Smooth muscle cell (in vitro differentiated cells): ENCODE measurements around the gene RAB35. TPM values are rescaled to one million over a fixed set of nuclear protein-coding genes. Genes with fewer than 3 reads are reported as not detected.

Experiments used
- DNase-seq: peaks from one replicate; lab custom pipeline; 2025; ENCODE audit not compliant: unreplicated experiment; lab: John Stamatoyannopoulos, UW
- H2AFZ ChIP-seq: fragments of 200-600 bp; sonication (generic); 2 replicates; pipeline ENCODE4 v1.6.0; 2016; ENCODE audit warnings: antibody characterized with exemption, low read depth, mild to moderate bottlenecking
- H3F3A ChIP-seq: fragments of 200-600 bp; sonication (generic); 2 replicates; pipeline ENCODE4 v1.6.0; 2017; ENCODE audit warnings: antibody characterized with exemption, low read depth
- H3K27ac ChIP-seq: fragments of 200-600 bp; sonication (generic); 2 replicates; pipeline ENCODE4 v1.5.1; 2016; ENCODE audit warnings: low read depth, mild to moderate bottlenecking
- H3K27me3 ChIP-seq: fragments of 200-600 bp; sonication (generic); 2 replicates; pipeline ENCODE4 v1.6.1; 2016; ENCODE audit warnings: low read depth, mild to moderate bottlenecking
- H3K36me3 ChIP-seq: fragments of 200-600 bp; sonication (generic); 2 replicates; pipeline ENCODE4 v1.5.1; 2016; ENCODE audit warnings: low read depth
- H3K4me1 ChIP-seq: fragments of 200-600 bp; sonication (generic); 2 replicates; pipeline ENCODE4 v1.5.1; 2016; ENCODE audit warnings: low read depth
- H3K4me2 ChIP-seq: fragments of 200-600 bp; sonication (generic); 2 replicates; pipeline ENCODE4 v1.6.0; 2016; ENCODE audit warnings: mild to moderate bottlenecking
- H3K4me3 ChIP-seq: fragments of 200-600 bp; sonication (generic); 2 replicates; pipeline ENCODE4 v1.5.1; 2016; ENCODE audit warnings: mild to moderate bottlenecking
- H3K79me2 ChIP-seq: fragments of 200-600 bp; sonication (generic); 2 replicates; pipeline ENCODE4 v1.6.0; 2016; ENCODE audit warnings: low read depth, mild to moderate bottlenecking
- H3K9ac ChIP-seq: fragments of 200-600 bp; sonication (generic); 2 replicates; pipeline ENCODE4 v1.6.0; 2016; ENCODE audit warnings: low read depth
- H3K9me3 ChIP-seq: fragments of 200-600 bp; sonication (generic); replicated peaks from 2 replicates; pipeline ENCODE4 v1.5.1; 2016; ENCODE audit warnings: low read depth
- H4K20me1 ChIP-seq: fragments of 200-600 bp; sonication (generic); 2 replicates; pipeline ENCODE4 v1.6.0; 2016; ENCODE audit warnings: low read depth
- WGBS: methylation state at CpG from one replicate; pipeline ENCODE4 v1.1.7; 2016; ENCODE audit warnings: low lambda C conversion rate; 5-methylcytosine and 5-hydroxymethylcytosine counted together
- polyA plus RNA-seq: library from polyadenylated mRNA; unstranded; fragments of >200 nt; fragmentation: Nextera tagmentation; extraction: Ambion mirVana; gene quantifications from 2 replicates; pipeline ENCODE4 v1.2.1, GENCODE V29; 2016
- total RNA-seq: library from RNA; depleted of rRNA; stranded (reverse); fragments of >200 nt; gene quantifications from 2 replicates; pipeline ENCODE4 v1.2.3, GENCODE V29; 2014
- TF ChIP-seq, protein P1 (sequence below): fragments of 200-600 bp; sonication (generic); IDR thresholded peaks from 2 replicates; pipeline ENCODE4 v1.5.1; 2017; ENCODE audit warnings: borderline replicate concordance, mild to moderate bottlenecking, antibody characterized with exemption; ENCODE audit not compliant: insufficient read depth, poor library complexity, severe bottlenecking

The RAB35 gene
- 17.9 and 19.3 TPM in 2 replicates for total RNA-seq
- polyA plus RNA-seq: 19.1 and 21.9 TPM in 2 replicates

DNA sequence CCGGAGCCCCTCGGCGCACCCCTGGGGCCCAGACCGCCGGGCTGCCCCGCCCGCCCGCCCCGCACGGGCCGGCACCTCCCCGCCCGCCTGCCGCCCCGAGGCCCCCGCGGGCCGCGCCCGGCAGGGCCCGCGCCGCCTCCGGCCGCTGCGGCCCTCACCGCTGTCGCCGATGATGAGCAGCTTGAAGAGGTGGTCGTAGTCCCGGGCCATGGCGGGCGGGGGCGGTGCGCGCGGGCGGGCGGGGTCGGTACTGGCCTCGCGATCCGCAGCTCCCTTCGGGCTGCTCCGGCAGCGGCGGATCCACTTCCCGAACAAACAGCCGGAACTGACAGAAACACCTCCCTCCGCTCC is at the start of gene RAB35:
Gene RAB35, minus strand, starts transcription at position 313 of the 351 bp plus-strand sequence. Its CDS starts 103 bp downstream, at position 210.
- Histone ChIP-seq H3K4me1 (peaks cover 26% of the 10 kb centered on the region), H3K36me3 (no peaks in the 10 kb centered on the region), H3K9me3 (no peaks in the 10 kb centered on the region), H3K4me3 (peak within 1 kb of the TSS; percentile 72), H3K4me2 (peak within 1 kb of the TSS; percentile 91), H2AFZ (peak within 1 kb of the TSS; percentile 69), H3K79me2 (peaks cover 46% of the 10 kb centered on the region), H3K27me3 (no peaks in the 10 kb centered on the region), H3K9ac (peak within 1 kb of the TSS; percentile 81), H4K20me1 (peaks cover 49% of the 10 kb centered on the region), H3F3A (peaks cover 16% of the 10 kb centered on the region), H3K27ac (peak within 1 kb of the TSS; percentile 76)
- no CpG with 5 or more reads among the region's 50 CpGs for WGBS
- TF ChIP-seq, protein P1, sequence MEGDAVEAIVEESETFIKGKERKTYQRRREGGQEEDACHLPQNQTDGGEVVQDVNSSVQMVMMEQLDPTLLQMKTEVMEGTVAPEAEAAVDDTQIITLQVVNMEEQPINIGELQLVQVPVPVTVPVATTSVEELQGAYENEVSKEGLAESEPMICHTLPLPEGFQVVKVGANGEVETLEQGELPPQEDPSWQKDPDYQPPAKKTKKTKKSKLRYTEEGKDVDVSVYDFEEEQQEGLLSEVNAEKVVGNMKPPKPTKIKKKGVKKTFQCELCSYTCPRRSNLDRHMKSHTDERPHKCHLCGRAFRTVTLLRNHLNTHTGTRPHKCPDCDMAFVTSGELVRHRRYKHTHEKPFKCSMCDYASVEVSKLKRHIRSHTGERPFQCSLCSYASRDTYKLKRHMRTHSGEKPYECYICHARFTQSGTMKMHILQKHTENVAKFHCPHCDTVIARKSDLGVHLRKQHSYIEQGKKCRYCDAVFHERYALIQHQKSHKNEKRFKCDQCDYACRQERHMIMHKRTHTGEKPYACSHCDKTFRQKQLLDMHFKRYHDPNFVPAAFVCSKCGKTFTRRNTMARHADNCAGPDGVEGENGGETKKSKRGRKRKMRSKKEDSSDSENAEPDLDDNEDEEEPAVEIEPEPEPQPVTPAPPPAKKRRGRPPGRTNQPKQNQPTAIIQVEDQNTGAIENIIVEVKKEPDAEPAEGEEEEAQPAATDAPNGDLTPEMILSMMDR: no peak
- no peak for DNase-seq

DNA sequence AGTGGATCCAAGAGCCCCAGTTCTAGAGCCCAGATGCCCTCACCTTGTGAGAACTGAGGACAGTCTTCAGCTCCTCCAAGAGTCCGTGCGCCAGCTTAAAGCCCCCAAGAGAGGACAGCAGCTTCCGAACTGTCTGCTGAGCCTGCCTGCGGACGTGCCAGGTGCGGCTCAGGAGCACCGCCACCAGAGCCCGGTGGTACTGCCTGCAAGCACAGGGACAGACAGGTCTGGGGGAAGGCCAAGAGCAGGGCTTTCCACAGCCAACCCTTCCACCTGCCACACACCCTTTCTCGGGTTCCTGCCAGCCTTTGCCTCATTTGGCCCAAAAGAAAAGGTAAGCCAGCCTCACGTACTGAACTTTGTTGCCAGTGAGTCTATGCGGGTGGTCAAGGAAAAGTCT is 47.7 kb upstream of the RAB35 start:
- Histone ChIP-seq H3K36me3 (peaks cover 12% of the 10 kb centered on the region), H3K9me3 (no peaks in the 10 kb centered on the region), H3K4me3 (no peak overlapping the region), H3K4me2 (no peak overlapping the region), H3K4me1 (no peaks in the 10 kb centered on the region), H3K27me3 (no peaks in the 10 kb centered on the region), H3K27ac (no peak overlapping the region), H3F3A (no peaks in the 10 kb centered on the region), H2AFZ (no peak overlapping the region), H4K20me1 (peaks cover 8% of the 10 kb centered on the region), H3K9ac (no peak overlapping the region), H3K79me2 (no peaks in the 10 kb centered on the region)
- no peak for DNase-seq
- WGBS: 98% methylated on average over 11 of the region's 11 CpGs
- TF ChIP-seq, protein P1: no peak

DNA sequence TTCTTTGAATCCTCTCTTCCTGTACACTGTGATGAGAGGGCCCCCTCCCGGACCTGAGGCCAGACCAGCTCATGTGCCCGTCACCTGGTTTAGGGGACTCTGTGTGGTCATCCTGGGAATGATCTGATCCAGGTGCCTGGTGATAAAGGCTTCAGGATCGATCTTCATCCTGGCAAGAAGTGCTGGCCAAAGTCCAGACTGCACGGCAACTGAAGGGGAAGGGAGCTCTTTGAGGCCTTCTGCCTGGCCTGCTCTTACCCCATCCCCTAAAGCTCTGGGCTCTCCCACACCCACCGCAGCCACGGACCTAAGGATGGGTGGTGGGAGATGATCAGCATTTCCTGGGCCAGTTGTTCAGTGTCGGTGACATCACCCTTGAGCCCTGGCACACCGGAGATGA is 46.2 kb upstream of the RAB35 start:
- Histone ChIP-seq H3K4me2 (no peak overlapping the region), H3K4me1 (no peaks in the 10 kb centered on the region), H3K9me3 (no peaks in the 10 kb centered on the region), H3K9ac (no peak overlapping the region), H3K79me2 (no peaks in the 10 kb centered on the region), H3K36me3 (peaks cover 12% of the 10 kb centered on the region), H4K20me1 (peaks cover 8% of the 10 kb centered on the region), H3K27me3 (no peaks in the 10 kb centered on the region), H3K4me3 (no peak overlapping the region), H3K27ac (no peak overlapping the region), H2AFZ (no peak overlapping the region), H3F3A (no peaks in the 10 kb centered on the region)
- DNase-seq: no peak
- TF ChIP-seq, protein P1: no peak
- WGBS: 96% methylated on average over 8 of the region's 8 CpGs

DNA sequence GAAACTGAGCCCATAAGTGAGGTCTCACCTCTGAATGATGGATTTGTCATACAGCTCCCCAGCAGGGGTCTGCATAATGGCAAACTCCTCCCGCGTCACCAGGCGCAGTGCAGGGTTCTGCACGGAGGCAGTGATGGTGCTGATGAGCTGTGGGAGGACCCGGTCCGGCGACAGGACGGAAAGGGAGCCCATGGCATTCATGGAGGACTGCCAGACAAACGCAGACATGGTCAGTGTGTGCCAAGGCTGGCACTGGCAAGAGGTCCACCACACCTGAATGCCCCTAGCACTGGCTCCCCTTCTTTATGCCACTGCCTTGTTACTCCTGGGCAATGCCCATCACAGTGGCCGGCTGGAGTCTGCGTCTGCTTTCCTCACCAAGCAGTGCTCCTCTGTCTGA is 45.3 kb upstream of the RAB35 start:
- Histone ChIP-seq H3K9ac (no peak overlapping the region), H3K4me1 (no peaks in the 10 kb centered on the region), H3K79me2 (no peaks in the 10 kb centered on the region), H4K20me1 (peaks cover 7% of the 10 kb centered on the region), H3K27me3 (no peaks in the 10 kb centered on the region), H3K9me3 (no peaks in the 10 kb centered on the region), H3K4me2 (no peak overlapping the region), H3K4me3 (no peak overlapping the region), H3K27ac (no peak overlapping the region), H2AFZ (no peak overlapping the region), H3K36me3 (peaks cover 16% of the 10 kb centered on the region), H3F3A (no peaks in the 10 kb centered on the region)
- 98% methylated on average over 11 of the region's 11 CpGs for WGBS
- TF ChIP-seq, protein P1: no peak
- DNase-seq: no peak
